Lower leg skin (tissue), 4 donors: ENCODE measurements around the gene MINDY4. TPM values are rescaled to one million over a fixed set of nuclear protein-coding genes. Genes with fewer than 3 reads are reported as not detected.
A peak's percentile ranks its signal among the peaks of the same experiment; 100 is the strongest.

Experiments used
- DNase-seq, 2 donors: peaks; one replicate each; pipeline ENCODE4 v3.0.0-alpha.2; 2019; ENCODE audit warnings: low spot score in 2 of 2
- H3K4me3 ChIP-seq: fragments of 200-600 bp; sonication (generic); 2 replicates; pipeline ENCODE4 v1.5.1; 2017; ENCODE audit warnings: mild to moderate bottlenecking, low read depth; ENCODE audit not compliant: poor library complexity, severe bottlenecking
- CTCF ChIP-seq, 3 donors: fragments of 450-650 bp; IDR thresholded peaks; one replicate each; pipeline ENCODE4 v1.5.1; 2016; ENCODE audit warnings: antibody characterized with exemption in 3 of 3, mild to moderate bottlenecking in 3 of 3, moderate library complexity in 2 of 3
- POLR2A ChIP-seq, 2 donors: fragments of 450-650 bp; IDR thresholded peaks; one replicate each; pipeline ENCODE4 v1.6.1; 2016 to 2017; ENCODE audit warnings: antibody characterized with exemption in 2 of 2, mild to moderate bottlenecking in 1 of 2, moderate library complexity in 1 of 2
- WGBS, 2 donors: methylation state at CpG; one replicate each; pipeline ENCODE4 v1.1.5; 2018; 5-methylcytosine and 5-hydroxymethylcytosine counted together
- intact Hi-C: fragments of 100-400 bp; cut with DNase I; formaldehyde crosslinking; loops from one replicate; pipeline ENCODE4 v1.15.0; 2023; ENCODE audit warnings: low total_unique reads
- total RNA-seq, 4 donors: library from RNA; depleted of rRNA; stranded (reverse); fragments of >200 nt; gene quantifications; one replicate each; pipeline ENCODE4 v1.1.0, GENCODE V29; 2016

Gene MINDY4
- total RNA-seq, 4 donors from 2014 or later, result 4.0 to 4.7 (median 4.4) TPM

DNA sequence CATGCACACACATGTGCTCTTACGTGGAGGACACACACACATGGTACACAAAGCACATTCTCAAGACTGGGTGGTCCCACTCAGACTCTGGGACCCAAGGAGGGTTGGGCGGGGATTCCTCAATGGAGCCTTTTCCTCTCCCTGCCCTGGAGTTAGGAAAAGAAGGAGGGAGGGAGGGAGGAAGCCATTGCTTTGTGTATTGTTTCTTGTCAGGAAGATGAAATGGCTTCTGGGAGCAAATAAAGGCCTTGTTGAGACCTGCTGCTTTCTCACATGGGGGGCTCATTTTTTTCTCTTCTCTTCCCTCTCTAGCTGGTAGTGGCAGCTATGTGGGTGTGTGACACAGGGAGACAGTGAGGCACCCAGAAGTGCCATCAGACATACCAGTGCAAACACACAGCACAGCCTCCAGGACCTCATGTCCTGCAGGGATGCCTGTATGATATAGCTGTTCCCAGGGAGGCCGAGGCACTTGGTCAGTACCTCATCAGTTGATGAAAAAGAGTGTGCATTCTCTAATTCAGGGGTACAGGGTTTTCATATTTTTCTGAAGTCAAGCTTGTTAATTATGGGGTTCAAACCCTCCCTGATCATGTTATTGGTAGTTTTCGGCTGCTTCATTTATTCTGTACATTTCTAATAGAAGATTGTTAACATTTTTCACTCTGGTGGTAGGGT lies 146.1 kb downstream of the MINDY4 start:
- intact Hi-C loops, result no loop called here

DNA sequence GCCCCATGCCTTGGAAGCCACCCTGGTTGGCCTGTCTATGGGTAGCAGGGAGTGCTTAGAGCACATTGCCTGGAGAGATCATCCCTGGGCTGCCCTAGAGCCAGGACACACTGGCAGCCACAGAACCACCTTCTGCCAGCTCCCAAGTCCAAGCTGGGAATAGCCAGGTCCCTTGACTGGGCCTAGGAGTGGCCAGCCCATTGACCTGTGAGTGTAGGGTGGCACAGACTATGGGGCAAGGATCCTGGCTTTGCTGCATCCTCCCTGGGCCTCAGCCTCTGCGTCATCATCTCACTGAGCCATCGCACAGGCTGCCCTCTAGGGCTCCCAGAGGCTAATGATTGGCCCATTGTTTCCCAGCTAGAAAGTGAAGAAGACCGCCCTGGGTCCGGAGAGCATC lies 147.5 kb downstream of the MINDY4 start:
- intact Hi-C loops, result no loop called here
- 88 to 92% methylated on average over 2 to 4 of the region's 4 CpGs for WGBS, 2 donors
- peak in 1 of 2 donors; percentile 79 for DNase-seq
- TF ChIP-seq POLR2A (IDR thresholded peaks at IDR 0.05) (no peak), CTCF (IDR thresholded peaks at IDR 0.05) (no peak)
- no peak overlapping the region for H3K4me3 ChIP-seq

More for the DNA sequence above, 146.1 kb downstream of the MINDY4 start:
- TF ChIP-seq CTCF (IDR thresholded peaks at IDR 0.05) (no peak), POLR2A (IDR thresholded peaks at IDR 0.05) (no peak)
- no peak for DNase-seq
- WGBS, 2 donors, result 71 to 83% methylated on average over 4 of the region's 4 CpGs
- no peak overlapping the region for H3K4me3 ChIP-seq

- intact Hi-C loops, result no loop called here
These were observed 148.9 kb downstream of the MINDY4 start for GRCh38 chr7:30920021-30920583.

DNA sequence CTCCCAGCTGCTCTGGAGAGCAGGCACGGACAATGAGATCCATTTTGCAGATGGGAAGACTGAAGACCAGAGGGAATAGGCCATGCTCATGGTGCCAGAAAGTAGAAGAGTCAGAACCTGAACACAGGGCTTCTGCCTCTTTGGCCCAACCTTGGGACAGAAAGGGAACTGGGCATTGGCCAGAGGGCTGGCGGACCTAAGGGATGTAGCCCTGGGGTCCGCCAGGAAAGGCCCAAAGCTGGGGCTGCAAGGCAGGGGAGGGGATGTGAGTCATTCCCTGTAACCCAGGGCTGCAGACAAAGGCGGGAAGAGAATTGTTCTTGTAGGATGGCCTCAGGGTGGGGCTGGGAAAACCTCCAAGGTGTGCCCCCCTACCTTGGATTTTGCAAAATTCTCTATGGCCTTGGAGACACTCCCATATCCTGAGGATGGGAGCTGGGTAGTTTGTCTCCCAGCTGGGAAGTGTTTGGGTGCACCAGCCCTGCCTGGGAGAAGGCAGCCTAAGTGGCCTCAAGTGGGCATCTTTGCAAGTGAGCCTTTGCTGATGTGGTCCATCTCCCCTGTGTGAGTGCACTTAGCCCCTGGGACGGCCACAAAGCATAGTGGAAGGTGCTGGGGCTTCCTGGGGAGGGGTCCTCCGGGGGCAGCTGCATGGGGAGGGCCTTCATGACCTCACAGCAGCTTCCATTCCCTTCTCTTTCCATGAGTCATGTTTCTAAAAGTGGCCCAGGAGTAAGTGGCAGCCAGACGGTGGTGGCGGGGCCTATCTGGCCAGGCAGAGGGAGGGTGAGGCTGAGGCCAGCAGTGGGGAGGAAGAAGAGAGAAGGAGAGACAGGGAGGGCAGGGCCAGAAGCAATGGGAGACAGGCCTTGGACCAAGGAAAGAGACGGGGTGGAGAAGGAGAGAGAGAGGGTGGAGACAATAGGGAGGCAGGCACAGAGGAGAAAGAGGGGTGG lies 149.6 kb downstream of the MINDY4 start:
- WGBS, 2 donors, result 45 to 51% methylated on average over 9 of the region's 9 CpGs
- intact Hi-C loops, result no loop called here
- TF ChIP-seq POLR2A (IDR thresholded peaks at IDR 0.05) (no peak), CTCF (IDR thresholded peaks at IDR 0.05) (no peak)
- no peak overlapping the region for H3K4me3 ChIP-seq
- peak in 1 of 2 donors; percentile 83 for DNase-seq

More at GRCh38 chr7:30920021-30920583, 148.9 kb downstream of the MINDY4 start:
- H3K4me3 ChIP-seq, result no peak overlapping the region
- DNase-seq, result peak in 1 of 2 donors; percentile 86
- TF ChIP-seq POLR2A (IDR thresholded peaks at IDR 0.05) (no peak), CTCF (IDR thresholded peaks at IDR 0.05) (no peak)
- 45 to 46% methylated on average over 11 of the region's 11 CpGs for WGBS, 2 donors

DNA sequence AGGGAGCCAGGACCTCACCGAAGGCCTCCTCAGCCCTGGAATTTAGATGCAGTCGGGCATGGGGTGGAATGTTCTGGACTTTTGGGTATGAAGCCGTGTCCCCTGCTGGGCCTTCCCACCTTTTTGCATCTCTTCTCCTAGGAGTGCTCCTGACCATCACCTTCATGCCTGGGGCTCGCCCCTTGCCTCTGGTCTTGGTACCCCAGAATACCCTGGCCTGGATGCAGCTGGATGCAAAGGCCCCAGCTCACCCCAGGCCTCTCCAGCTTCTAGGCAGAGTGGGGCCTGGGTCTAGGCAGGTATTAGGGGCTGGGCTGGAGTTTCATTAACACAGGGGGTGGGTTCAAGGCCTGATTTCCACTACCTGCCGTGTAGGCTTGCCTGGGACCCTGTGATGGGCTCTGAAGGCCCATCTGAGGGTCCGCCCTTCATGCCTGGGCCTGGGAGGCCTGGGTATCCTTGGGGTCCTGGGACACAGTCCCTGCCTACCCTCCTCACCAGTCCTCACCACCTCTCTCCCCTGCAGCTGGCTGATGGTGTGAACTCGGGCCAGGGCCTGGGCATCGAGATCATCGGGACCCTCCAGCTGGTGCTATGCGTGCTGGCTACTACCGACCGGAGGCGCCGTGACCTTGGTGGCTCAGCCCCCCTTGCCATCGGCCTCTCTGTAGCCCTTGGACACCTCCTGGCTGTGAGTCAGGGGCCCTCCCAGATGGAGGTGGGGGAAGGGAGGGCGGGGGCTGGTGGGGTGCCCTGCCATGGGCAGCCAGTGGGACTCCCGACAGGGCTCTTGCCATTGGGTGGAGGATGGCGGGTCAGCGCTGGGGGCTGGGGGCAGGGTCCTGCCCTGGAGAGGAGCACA lies 150.6 kb downstream of the MINDY4 start:
- 84 to 88% methylated on average over 11 to 14 of the region's 19 CpGs for WGBS, 2 donors
- peak in 1 of 2 donors; percentile 82 for DNase-seq
- TF ChIP-seq POLR2A (IDR thresholded peaks at IDR 0.05), result no peak
- TF ChIP-seq CTCF (IDR thresholded peaks at IDR 0.05), result no peak
- no peak overlapping the region for H3K4me3 ChIP-seq
- intact Hi-C loops, result no loop called here
